Muscle layer of colon (tissue), 2 donors: ENCODE results near the gene NCKIPSD.

Experiments used
- H3K27ac ChIP-seq: one replicate; pipeline ENCODE4 v1.7.0; 2013; ENCODE audit warnings: low read depth, mild to moderate bottlenecking, low read length, moderate library complexity
- H3K27me3 ChIP-seq, 2 donors: one replicate each; pipeline ENCODE4 v1.7.0; 2013; ENCODE audit warnings: low read length in 2 of 2, mild to moderate bottlenecking in 2 of 2; ENCODE audit not compliant: insufficient read depth in 2 of 2, control insufficient read depth in 1 of 2
- H3K36me3 ChIP-seq: one replicate; pipeline ENCODE4 v1.7.0; 2013; ENCODE audit warnings: mild to moderate bottlenecking, low read length; ENCODE audit not compliant: insufficient read depth
- H3K4me1 ChIP-seq: one replicate; pipeline ENCODE4 v1.7.0; 2013; ENCODE audit warnings: mild to moderate bottlenecking, low read length; ENCODE audit not compliant: insufficient read depth
- H3K4me3 ChIP-seq, 2 donors: one replicate each; pipeline ENCODE4 v1.7.0; 2013; ENCODE audit warnings: low read length in 2 of 2, low read depth in 1 of 2, mild to moderate bottlenecking in 1 of 2, moderate library complexity in 1 of 2
- H3K9ac ChIP-seq: one replicate; pipeline ENCODE4 v1.7.0; 2013; ENCODE audit warnings: low read length
- H3K9me3 ChIP-seq: one replicate; pipeline ENCODE4 v1.7.0; 2013; ENCODE audit warnings: mild to moderate bottlenecking, low read length
- donor health status: abdominal sarcoma.
- donor health status: Adenocarcinoma of cecum.

Gene NCKIPSD

GRCh38 chr3:48694610-48695392 lies 9.1 kb upstream of the NCKIPSD start:
- H3K4me3 ChIP-seq, result peak overlapping the region in 1 of 2 donors; percentile 42
- no peak overlapping the region for H3K9ac ChIP-seq
- peaks cover 41% of the 10 kb centered on the region for H3K36me3 ChIP-seq
- H3K27me3 ChIP-seq, result no peaks in the 10 kb centered on the region
- no peaks in the 10 kb centered on the region for H3K9me3 ChIP-seq
- peaks cover 14% of the 10 kb centered on the region for H3K4me1 ChIP-seq
- H3K27ac ChIP-seq, result peak overlapping the region; percentile 5

- no peak overlapping the region for H3K27ac ChIP-seq
- H3K9me3 ChIP-seq, result no peaks in the 10 kb centered on the region
- H3K27me3 ChIP-seq, result no peaks in the 10 kb centered on the region
- no peak overlapping the region for H3K9ac ChIP-seq
- H3K36me3 ChIP-seq, result peaks cover 49% of the 10 kb centered on the region
- H3K4me1 ChIP-seq, result peaks cover 14% of the 10 kb centered on the region
- H3K4me3 ChIP-seq, result no peak overlapping the region
Measured at GRCh38 chr3:48693826-48694225, 8.1 kb upstream of the NCKIPSD start.

GRCh38 chr3:48692551-48692950 lies 6.8 kb upstream of the NCKIPSD start:
- Histone ChIP-seq H3K4me1 (peaks cover 11% of the 10 kb centered on the region), H3K9ac (no peak overlapping the region), H3K9me3 (no peaks in the 10 kb centered on the region), H3K4me3 (no peak overlapping the region), H3K27me3 (no peaks in the 10 kb centered on the region), H3K36me3 (peaks cover 58% of the 10 kb centered on the region), H3K27ac (no peak overlapping the region)

- H3K4me1 ChIP-seq, result peaks cover 24% of the 10 kb centered on the region
- H3K27me3 ChIP-seq, result no peaks in the 10 kb centered on the region
- peaks cover 63% of the 10 kb centered on the region for H3K36me3 ChIP-seq
Measured at GRCh38 chr3:48690846-48691458, 5.2 kb upstream of the NCKIPSD start.

GRCh38 chr3:48689384-48689783 lies 3.7 kb upstream of the NCKIPSD start:
- Histone ChIP-seq H3K27me3 (no peaks in the 10 kb centered on the region), H3K9ac (no peak overlapping the region), H3K4me1 (peaks cover 19% of the 10 kb centered on the region), H3K36me3 (peaks cover 63% of the 10 kb centered on the region), H3K27ac (no peak overlapping the region), H3K9me3 (no peaks in the 10 kb centered on the region), H3K4me3 (no peak overlapping the region)

More at GRCh38 chr3:48690846-48691458, 5.2 kb upstream of the NCKIPSD start:
- H3K9ac ChIP-seq, result no peak overlapping the region
- no peaks in the 10 kb centered on the region for H3K9me3 ChIP-seq
- no peak overlapping the region for H3K27ac ChIP-seq
- H3K4me3 ChIP-seq, result no peak overlapping the region

- Histone ChIP-seq H3K27me3 (no peaks in the 10 kb centered on the region), H3K27ac (no peak overlapping the region), H3K9me3 (no peaks in the 10 kb centered on the region), H3K9ac (no peak overlapping the region), H3K4me1 (peaks cover 26% of the 10 kb centered on the region), H3K4me3 (no peak overlapping the region), H3K36me3 (peaks cover 57% of the 10 kb centered on the region)
Measured at GRCh38 chr3:48688737-48689075, 3.0 kb upstream of the NCKIPSD start.

GRCh38 chr3:48688032-48688736 lies 2.5 kb upstream of the NCKIPSD start:
- Histone ChIP-seq H3K9me3 (no peaks in the 10 kb centered on the region), H3K27ac (no peak overlapping the region), H3K4me3 (no peak overlapping the region), H3K27me3 (no peaks in the 10 kb centered on the region), H3K9ac (no peak overlapping the region), H3K36me3 (peaks cover 55% of the 10 kb centered on the region), H3K4me1 (peaks cover 31% of the 10 kb centered on the region)

- Histone ChIP-seq H3K27ac (no peak overlapping the region), H3K4me1 (peaks cover 33% of the 10 kb centered on the region), H3K27me3 (no peaks in the 10 kb centered on the region), H3K4me3 (no peak overlapping the region), H3K36me3 (peaks cover 50% of the 10 kb centered on the region), H3K9ac (no peak overlapping the region), H3K9me3 (no peaks in the 10 kb centered on the region)
Measured at GRCh38 chr3:48687220-48687678, 1.5 kb upstream of the NCKIPSD start.

- no peaks in the 10 kb centered on the region for H3K9me3 ChIP-seq
- peak overlapping the region; percentile 68 for H3K27ac ChIP-seq
- H3K4me3 ChIP-seq, result peak overlapping the region in 1 of 2 donors; percentile 89
- H3K36me3 ChIP-seq, result peaks cover 50% of the 10 kb centered on the region
- H3K9ac ChIP-seq, result no peak overlapping the region
- H3K27me3 ChIP-seq, result no peaks in the 10 kb centered on the region
- H3K4me1 ChIP-seq, result peaks cover 33% of the 10 kb centered on the region
Measured at GRCh38 chr3:48686538-48687219, 964 bp upstream of the NCKIPSD start.

GRCh38 chr3:48685293-48685602 lies 467 bp downstream of the NCKIPSD start:
- Histone ChIP-seq H3K9ac (peak overlapping the region; percentile 82), H3K36me3 (peaks cover 52% of the 10 kb centered on the region), H3K27ac (peak overlapping the region; percentile 85), H3K4me3 (peak overlapping the region; percentile 89 to 99), H3K27me3 (no peaks in the 10 kb centered on the region), H3K4me1 (peaks cover 33% of the 10 kb centered on the region), H3K9me3 (no peaks in the 10 kb centered on the region)

- Histone ChIP-seq H3K27me3 (no peaks in the 10 kb centered on the region), H3K36me3 (peaks cover 46% of the 10 kb centered on the region), H3K9ac (peak overlapping the region; percentile 39), H3K4me3 (peak overlapping the region; percentile 32 to 89), H3K9me3 (no peaks in the 10 kb centered on the region), H3K4me1 (peaks cover 33% of the 10 kb centered on the region), H3K27ac (no peak overlapping the region)
Measured at GRCh38 chr3:48684480-48685143, 1.1 kb downstream of the NCKIPSD start.
